ENCODE measurements around the gene DEFB115.
"Not testable (repeated sequence)": the region's sequence is repeated elsewhere in the genome, so short reads cannot be mapped to it uniquely, and the experiment has no call there.

DEFB115 gene

DNA sequence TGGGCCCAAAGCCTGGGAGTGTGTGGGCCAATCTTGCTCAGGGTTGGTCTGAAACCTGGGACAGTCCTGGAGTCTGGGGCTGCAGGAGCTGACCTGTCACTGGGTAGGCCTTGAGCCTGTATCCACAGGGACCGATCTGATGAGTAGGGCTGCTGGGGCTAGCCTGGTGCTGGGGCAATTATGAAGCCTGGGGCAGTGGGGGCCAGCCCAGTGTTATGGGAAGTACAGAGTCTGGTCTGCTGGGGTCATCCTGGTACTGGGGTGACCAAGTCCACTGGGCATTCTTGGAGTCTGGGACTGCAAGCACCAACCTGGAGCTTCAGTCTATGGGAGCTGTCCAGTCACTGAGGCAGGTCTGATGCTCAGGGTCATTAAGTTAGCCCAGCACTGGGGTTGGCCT lies 20.7 kb downstream of the DEFB115 start:
- TF ChIP-seq, protein P1, sequence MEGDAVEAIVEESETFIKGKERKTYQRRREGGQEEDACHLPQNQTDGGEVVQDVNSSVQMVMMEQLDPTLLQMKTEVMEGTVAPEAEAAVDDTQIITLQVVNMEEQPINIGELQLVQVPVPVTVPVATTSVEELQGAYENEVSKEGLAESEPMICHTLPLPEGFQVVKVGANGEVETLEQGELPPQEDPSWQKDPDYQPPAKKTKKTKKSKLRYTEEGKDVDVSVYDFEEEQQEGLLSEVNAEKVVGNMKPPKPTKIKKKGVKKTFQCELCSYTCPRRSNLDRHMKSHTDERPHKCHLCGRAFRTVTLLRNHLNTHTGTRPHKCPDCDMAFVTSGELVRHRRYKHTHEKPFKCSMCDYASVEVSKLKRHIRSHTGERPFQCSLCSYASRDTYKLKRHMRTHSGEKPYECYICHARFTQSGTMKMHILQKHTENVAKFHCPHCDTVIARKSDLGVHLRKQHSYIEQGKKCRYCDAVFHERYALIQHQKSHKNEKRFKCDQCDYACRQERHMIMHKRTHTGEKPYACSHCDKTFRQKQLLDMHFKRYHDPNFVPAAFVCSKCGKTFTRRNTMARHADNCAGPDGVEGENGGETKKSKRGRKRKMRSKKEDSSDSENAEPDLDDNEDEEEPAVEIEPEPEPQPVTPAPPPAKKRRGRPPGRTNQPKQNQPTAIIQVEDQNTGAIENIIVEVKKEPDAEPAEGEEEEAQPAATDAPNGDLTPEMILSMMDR (IDR thresholded peaks at IDR 0.05; ENCODE audit: low read depth, low read length, missing control alignments) = no peak
- H3K4me3 ChIP-seq (replicated peaks; ENCODE audit: low read depth, low read length) = no peak overlapping the region
- no peak for DNase-seq (ENCODE audit: extremely low read depth, low read depth)

DNA sequence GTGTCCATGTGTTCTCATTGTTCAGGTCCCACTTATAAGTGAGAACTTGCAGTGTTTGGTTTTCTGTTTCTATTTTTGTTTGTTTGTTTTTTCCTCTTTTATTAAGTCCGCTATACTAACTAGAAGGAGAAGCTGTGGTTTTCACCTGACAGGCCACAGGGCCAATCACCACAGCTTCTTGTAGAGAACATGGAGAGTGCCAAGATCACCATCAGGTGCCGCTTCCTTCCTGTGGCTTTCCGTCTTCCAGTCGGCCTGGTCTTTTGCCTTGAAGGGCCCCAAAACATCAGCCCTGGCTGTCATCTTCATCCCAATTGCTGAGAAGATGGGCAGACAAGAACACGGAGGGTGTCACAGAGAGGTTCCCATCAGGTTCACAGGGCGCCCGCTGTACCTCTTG lies 27.5 kb downstream of the DEFB115 start:
- H3K4me3 ChIP-seq (replicated peaks; ENCODE audit: low read depth, low read length); DNase-seq (ENCODE audit: extremely low read depth, low read depth): not testable (repeated sequence)

DNA sequence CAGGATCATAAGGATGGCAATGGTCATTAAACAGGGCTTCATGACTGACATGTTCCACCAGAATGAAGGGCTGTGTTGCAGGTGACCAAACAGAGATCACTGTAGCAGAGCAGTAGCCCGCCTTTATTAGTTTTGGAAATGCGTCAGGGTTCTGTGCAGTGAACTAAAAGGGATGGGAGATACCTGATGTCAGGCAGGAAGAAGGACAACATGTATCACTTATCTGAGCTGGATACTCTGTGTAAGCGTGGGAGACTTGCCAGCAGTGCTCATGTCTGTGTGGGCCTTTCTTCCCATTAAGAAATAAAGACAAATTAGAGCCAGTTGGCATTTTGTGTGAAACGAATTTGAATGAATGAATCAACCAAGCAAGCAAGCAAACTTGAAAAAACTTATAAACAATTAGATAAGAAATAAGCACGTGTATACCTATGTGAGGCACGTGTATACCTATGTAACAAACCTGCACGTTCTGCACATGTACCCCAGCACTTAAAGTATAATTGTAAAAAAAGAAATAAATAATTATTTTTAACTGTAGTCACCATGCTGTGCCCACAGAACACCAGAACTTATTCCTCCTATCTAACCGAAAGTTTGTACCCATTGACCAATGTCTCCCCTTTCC lies 51.2 kb downstream of the DEFB115 start, which contains the start of gene DEFB116:
DEFB116 (minus strand) TSS at position 51 of the 628 bp plus-strand sequence; CDS start at position 51, 0 bp downstream.
- H3K4me3 ChIP-seq (replicated peaks; ENCODE audit: low read depth, low read length) = no peak within 1 kb of the TSS
- TF ChIP-seq, protein P1 (IDR thresholded peaks at IDR 0.05; ENCODE audit: low read depth, low read length, missing control alignments) = no peak
- DNase-seq (ENCODE audit: extremely low read depth, low read depth) = no peak
